Right lobe of liver (tissue), 6 donors: ENCODE data around the gene CRIP3. TPM values are rescaled to one million over a fixed set of nuclear protein-coding genes. Genes with fewer than 3 reads are reported as not detected.

Source experiments
- ATAC-seq, 4 donors: fragments of 200-7000 bp; cut with Tn5 transposase; one replicate each; pipeline ENCODE4 v1.9.1; 2020; ENCODE audit warnings: mild to moderate bottlenecking in 4 of 4, moderate library complexity in 4 of 4
- DNase-seq, 3 donors: peaks; one replicate each; pipeline ENCODE4 v3.0.0-alpha.2; 2020
- H3K27ac ChIP-seq, 3 donors: fragments of 200-600 bp; one replicate each; pipeline ENCODE4 v1.8.0; 2022
- H3K27me3 ChIP-seq, 2 donors: fragments of 200-600 bp; one replicate each; pipeline ENCODE4 v1.8.0; 2022
- H3K36me3 ChIP-seq, 4 donors: fragments of 200-600 bp; sonication (generic) in 1 of 4; one replicate each; pipeline versions ENCODE4 v1.5.1 to v1.8.0; 2017 to 2022; ENCODE audit warnings: control low read depth in 1 of 4
- H3K4me1 ChIP-seq, 4 donors: fragments of 200-600 bp; sonication (generic) in 1 of 4; one replicate each; pipeline versions ENCODE4 v1.5.1 to v1.8.0; 2017 to 2022; ENCODE audit warnings: control low read depth in 1 of 4
- H3K4me3 ChIP-seq, 3 donors: fragments of 200-600 bp; one replicate each; pipeline ENCODE4 v1.8.0; 2022
- H3K9me3 ChIP-seq, 4 donors: fragments of 200-600 bp; sonication (generic) in 1 of 4; one replicate each; pipeline versions ENCODE4 v1.5.1 to v1.8.0; 2017 to 2022; ENCODE audit warnings: control low read depth in 1 of 4
- POLR2A ChIP-seq: fragments of 450-650 bp; IDR thresholded peaks from one replicate; pipeline ENCODE4 v1.6.1; 2017; ENCODE audit warnings: antibody characterized with exemption, mild to moderate bottlenecking
- WGBS: methylation state at CpG from one replicate; pipeline ENCODE4 v1.1.6; 2018; ENCODE audit warnings: low coverage, low lambda C conversion rate; ENCODE audit not compliant: insufficient coverage; ENCODE audit errors: missing lambda C conversion rate; 5-methylcytosine and 5-hydroxymethylcytosine counted together
- intact Hi-C, 2 donors: fragments of 100-400 bp; cut with DNase I; formaldehyde crosslinking; loops; one replicate each; pipeline versions ENCODE4 v1.11.2 to v1.14.1; 2022
- total RNA-seq, 6 experiments: library from RNA; depleted of rRNA in 2 of 6; stranded (reverse); fragments of >200 nt in 2 of 6; fragmentation: NEBNext Ultra II Directional in 3 of 6; extraction: Animal tissue kit (Norgen Biotek cat#: 25700) in 3 of 6; gene quantifications; one replicate each; pipeline versions ENCODE4 v1.1.0 to v1.2.4, GENCODE V29; 2016 to 2023
- TF ChIP-seq, protein P1 (sequence below), 4 donors: fragments of 200-600 bp in 3 of 4; fragments of 450-650 bp in 1 of 4; IDR thresholded peaks; one replicate each; pipeline versions ENCODE4 v1.5.1 to v1.8.0; 2016 to 2022; ENCODE audit warnings: antibody characterized with exemption in 4 of 4, mild to moderate bottlenecking in 2 of 4
- donor health status: DM: no; HTN: yes; CAD: no.
- donor health status: DM: no; HTN: no; CAD: no.
- donor health status: DM: no; HTN: no; CAD: no.
- donor health status: DM: no; HTN: yes; CAD: no.
- donor health status: DM: no; HTN: yes; CAD: no.

The CRIP3 gene
- total RNA-seq, 6 experiments from 2014 or later, result 2.1 to 7.9 (median 5.2) TPM

- WGBS, result 74% methylated on average over 5 of the region's 32 CpGs
- ATAC-seq (no peak), DNase-seq (no peak)
- no peak overlapping the region for H3K27ac ChIP-seq
- intact Hi-C loops, result no loop called here
- H3K4me1 ChIP-seq, result peaks cover 0 to 22% (median 7%) of the 10 kb centered on the region in 4 donors
- no peaks in the 10 kb centered on the region for H3K27me3 ChIP-seq
- TF ChIP-seq, protein P1, sequence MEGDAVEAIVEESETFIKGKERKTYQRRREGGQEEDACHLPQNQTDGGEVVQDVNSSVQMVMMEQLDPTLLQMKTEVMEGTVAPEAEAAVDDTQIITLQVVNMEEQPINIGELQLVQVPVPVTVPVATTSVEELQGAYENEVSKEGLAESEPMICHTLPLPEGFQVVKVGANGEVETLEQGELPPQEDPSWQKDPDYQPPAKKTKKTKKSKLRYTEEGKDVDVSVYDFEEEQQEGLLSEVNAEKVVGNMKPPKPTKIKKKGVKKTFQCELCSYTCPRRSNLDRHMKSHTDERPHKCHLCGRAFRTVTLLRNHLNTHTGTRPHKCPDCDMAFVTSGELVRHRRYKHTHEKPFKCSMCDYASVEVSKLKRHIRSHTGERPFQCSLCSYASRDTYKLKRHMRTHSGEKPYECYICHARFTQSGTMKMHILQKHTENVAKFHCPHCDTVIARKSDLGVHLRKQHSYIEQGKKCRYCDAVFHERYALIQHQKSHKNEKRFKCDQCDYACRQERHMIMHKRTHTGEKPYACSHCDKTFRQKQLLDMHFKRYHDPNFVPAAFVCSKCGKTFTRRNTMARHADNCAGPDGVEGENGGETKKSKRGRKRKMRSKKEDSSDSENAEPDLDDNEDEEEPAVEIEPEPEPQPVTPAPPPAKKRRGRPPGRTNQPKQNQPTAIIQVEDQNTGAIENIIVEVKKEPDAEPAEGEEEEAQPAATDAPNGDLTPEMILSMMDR (IDR thresholded peaks at IDR 0.05), result no peak
- no peak for TF ChIP-seq POLR2A
- H3K9me3 ChIP-seq, result no peaks in the 10 kb centered on the region
- no peak overlapping the region for H3K4me3 ChIP-seq
- no peaks in the 10 kb centered on the region for H3K36me3 ChIP-seq
These were observed 25.8 kb downstream of the CRIP3 start for GRCh38 chr6:43282636-43283513.

GRCh38 chr6:43282060-43282459 is 26.6 kb downstream of the CRIP3 start:
- no peak overlapping the region for H3K27ac ChIP-seq
- H3K9me3 ChIP-seq, result no peaks in the 10 kb centered on the region
- TF ChIP-seq, protein P1 (IDR thresholded peaks at IDR 0.05), result no peak
- TF ChIP-seq POLR2A, result no peak
- H3K36me3 ChIP-seq, result no peaks in the 10 kb centered on the region
- no peak for DNase-seq
- H3K4me1 ChIP-seq, result peaks cover 0 to 25% (median 11%) of the 10 kb centered on the region in 4 donors
- WGBS, result no CpG with 5 or more reads among the region's 9 CpGs
- no peak overlapping the region for H3K4me3 ChIP-seq
- no peak for ATAC-seq
- no peaks in the 10 kb centered on the region for H3K27me3 ChIP-seq
- intact Hi-C loops, result no loop called here

- intact Hi-C loops, result no loop called here
- DNase-seq (no peak), ATAC-seq (no peak)
- H3K4me1 ChIP-seq, result peaks cover 0 to 39% (median 19%) of the 10 kb centered on the region in 4 donors
- no peak overlapping the region for H3K27ac ChIP-seq
- no peaks in the 10 kb centered on the region for H3K9me3 ChIP-seq
- no peaks in the 10 kb centered on the region for H3K27me3 ChIP-seq
- H3K36me3 ChIP-seq, result no peaks in the 10 kb centered on the region
- 100% methylated on average over 1 of the region's 2 CpGs for WGBS
- H3K4me3 ChIP-seq, result no peak overlapping the region
- TF ChIP-seq POLR2A, result no peak
- TF ChIP-seq, protein P1 (IDR thresholded peaks at IDR 0.05), result no peak
These were observed 28.4 kb downstream of the CRIP3 start for GRCh38 chr6:43280234-43280633.

GRCh38 chr6:43278524-43279078 is 30.0 kb downstream of the CRIP3 start:
- ATAC-seq (peak; percentile 55 to 68 (median 58)), DNase-seq (peak in 2 of 3 donors; percentile 57 to 86)
- WGBS, result 43% methylated on average over 3 of the region's 4 CpGs
- no peaks in the 10 kb centered on the region for H3K27me3 ChIP-seq
- H3K9me3 ChIP-seq, result no peaks in the 10 kb centered on the region
- peak overlapping the region in 1 of 3 donors; percentile 15 for H3K4me3 ChIP-seq
- H3K27ac ChIP-seq, result peak overlapping the region; percentile 60 to 71 (median 69)
- H3K36me3 ChIP-seq, result no peaks in the 10 kb centered on the region
- peaks cover 0 to 47% (median 19%) of the 10 kb centered on the region in 4 donors for H3K4me1 ChIP-seq
- peak; percentile 40 for TF ChIP-seq POLR2A
- TF ChIP-seq, protein P1 (IDR thresholded peaks at IDR 0.05), result no peak
- intact Hi-C loops, result no loop called here
